ENCODE results near the gene EHD4.

- TF ChIP-seq CTCF (IDR thresholded peaks at IDR 0.05; ENCODE audit: low read length) (no peak), EZH2phosphoT487 (IDR thresholded peaks at IDR 0.05; ENCODE audit: low read length) (no peak)
Observed at GRCh38 chr15:41949401-41950126, 22.8 kb downstream of the EHD4 start.

All from MM.1S (cell line).